ENCODE data around the gene OTUD3. TPM values are rescaled to one million over a fixed set of nuclear protein-coding genes. Genes with fewer than 3 reads are reported as not detected.
A peak's percentile ranks its signal among the peaks of the same experiment; 100 is the strongest.

Gene OTUD3
- total and polyA plus RNA-seq, 9 of the 15 experiments (the other 6 are each of a cell fraction or from before 2014, with no cell fraction given) = 2.0 to 16.6 (median 11.0) TPM

DNA sequence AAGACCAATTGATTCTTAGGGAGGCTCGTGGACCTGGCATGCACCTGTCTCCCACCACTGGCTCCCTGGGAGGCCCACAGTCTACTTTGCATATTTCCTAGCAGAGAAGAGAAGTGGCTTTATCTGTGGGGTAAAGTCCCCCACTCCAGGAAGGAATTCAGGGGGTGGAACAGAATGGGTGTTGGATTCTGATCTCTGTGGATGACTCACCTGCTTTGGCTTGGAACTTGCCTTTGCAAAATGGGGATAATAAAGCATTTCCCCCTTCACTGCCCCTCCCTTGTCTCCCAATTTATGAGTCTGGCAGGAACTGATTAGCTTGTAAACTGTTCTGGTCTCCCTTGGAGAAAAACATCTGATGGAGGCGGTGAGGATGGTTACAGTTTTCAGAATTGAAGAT is 21.2 kb upstream of the OTUD3 start (continued):
- TF ChIP-seq CBFB (CRISPR knock-in tag; IDR thresholded peaks at IDR 0.05) = no peak
- no peak for TF ChIP-seq GATAD2A (IDR thresholded peaks at IDR 0.05)
- TF ChIP-seq PTBP1 (IDR thresholded peaks at IDR 0.05; ENCODE audit: low read depth, low read length) = no peak
- TF ChIP-seq, protein P1, sequence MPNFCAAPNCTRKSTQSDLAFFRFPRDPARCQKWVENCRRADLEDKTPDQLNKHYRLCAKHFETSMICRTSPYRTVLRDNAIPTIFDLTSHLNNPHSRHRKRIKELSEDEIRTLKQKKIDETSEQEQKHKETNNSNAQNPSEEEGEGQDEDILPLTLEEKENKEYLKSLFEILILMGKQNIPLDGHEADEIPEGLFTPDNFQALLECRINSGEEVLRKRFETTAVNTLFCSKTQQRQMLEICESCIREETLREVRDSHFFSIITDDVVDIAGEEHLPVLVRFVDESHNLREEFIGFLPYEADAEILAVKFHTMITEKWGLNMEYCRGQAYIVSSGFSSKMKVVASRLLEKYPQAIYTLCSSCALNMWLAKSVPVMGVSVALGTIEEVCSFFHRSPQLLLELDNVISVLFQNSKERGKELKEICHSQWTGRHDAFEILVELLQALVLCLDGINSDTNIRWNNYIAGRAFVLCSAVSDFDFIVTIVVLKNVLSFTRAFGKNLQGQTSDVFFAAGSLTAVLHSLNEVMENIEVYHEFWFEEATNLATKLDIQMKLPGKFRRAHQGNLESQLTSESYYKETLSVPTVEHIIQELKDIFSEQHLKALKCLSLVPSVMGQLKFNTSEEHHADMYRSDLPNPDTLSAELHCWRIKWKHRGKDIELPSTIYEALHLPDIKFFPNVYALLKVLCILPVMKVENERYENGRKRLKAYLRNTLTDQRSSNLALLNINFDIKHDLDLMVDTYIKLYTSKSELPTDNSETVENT (CRISPR knock-in tag; IDR thresholded peaks at IDR 0.05) = no peak
- TF ChIP-seq TFAM (CRISPR knock-in tag; conservative IDR thresholded peaks at IDR 0.05) = no peak
- no peak for TF ChIP-seq SIRT6 (IDR thresholded peaks at IDR 0.05; ENCODE audit: low read depth, low read length)
- TF ChIP-seq SREBF2 (CRISPR knock-in tag; IDR thresholded peaks at IDR 0.05) = no peak
- peak; percentile 74 for TF ChIP-seq JUN (IDR thresholded peaks at IDR 0.05; ENCODE audit: borderline replicate concordance, low read depth, low read length)
- TF ChIP-seq JUN (CRISPR knock-in tag; IDR thresholded peaks at IDR 0.05; ENCODE audit: borderline replicate concordance) = no peak
- no peak for TF ChIP-seq ZNF184 (CRISPR knock-in tag; IDR thresholded peaks at IDR 0.05)
- TF ChIP-seq ZNF217 (CRISPR knock-in tag; IDR thresholded peaks at IDR 0.05) = no peak
- no peak for TF ChIP-seq XRCC5 (IDR thresholded peaks at IDR 0.05; ENCODE audit: low read depth, low read length)
- TF ChIP-seq, protein P2, sequence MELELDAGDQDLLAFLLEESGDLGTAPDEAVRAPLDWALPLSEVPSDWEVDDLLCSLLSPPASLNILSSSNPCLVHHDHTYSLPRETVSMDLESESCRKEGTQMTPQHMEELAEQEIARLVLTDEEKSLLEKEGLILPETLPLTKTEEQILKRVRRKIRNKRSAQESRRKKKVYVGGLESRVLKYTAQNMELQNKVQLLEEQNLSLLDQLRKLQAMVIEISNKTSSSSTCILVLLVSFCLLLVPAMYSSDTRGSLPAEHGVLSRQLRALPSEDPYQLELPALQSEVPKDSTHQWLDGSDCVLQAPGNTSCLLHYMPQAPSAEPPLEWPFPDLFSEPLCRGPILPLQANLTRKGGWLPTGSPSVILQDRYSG (tag; conservative IDR thresholded peaks at IDR 0.05; ENCODE audit: low read depth) = no peak
- TF ChIP-seq SMC3 (conservative IDR thresholded peaks at IDR 0.05; ENCODE audit: insufficient read depth, low read depth, low read length) = no peak
- TF ChIP-seq PHF21A (IDR thresholded peaks at IDR 0.05; ENCODE audit: borderline replicate concordance, low read depth) = no peak
- TF ChIP-seq, protein P3, sequence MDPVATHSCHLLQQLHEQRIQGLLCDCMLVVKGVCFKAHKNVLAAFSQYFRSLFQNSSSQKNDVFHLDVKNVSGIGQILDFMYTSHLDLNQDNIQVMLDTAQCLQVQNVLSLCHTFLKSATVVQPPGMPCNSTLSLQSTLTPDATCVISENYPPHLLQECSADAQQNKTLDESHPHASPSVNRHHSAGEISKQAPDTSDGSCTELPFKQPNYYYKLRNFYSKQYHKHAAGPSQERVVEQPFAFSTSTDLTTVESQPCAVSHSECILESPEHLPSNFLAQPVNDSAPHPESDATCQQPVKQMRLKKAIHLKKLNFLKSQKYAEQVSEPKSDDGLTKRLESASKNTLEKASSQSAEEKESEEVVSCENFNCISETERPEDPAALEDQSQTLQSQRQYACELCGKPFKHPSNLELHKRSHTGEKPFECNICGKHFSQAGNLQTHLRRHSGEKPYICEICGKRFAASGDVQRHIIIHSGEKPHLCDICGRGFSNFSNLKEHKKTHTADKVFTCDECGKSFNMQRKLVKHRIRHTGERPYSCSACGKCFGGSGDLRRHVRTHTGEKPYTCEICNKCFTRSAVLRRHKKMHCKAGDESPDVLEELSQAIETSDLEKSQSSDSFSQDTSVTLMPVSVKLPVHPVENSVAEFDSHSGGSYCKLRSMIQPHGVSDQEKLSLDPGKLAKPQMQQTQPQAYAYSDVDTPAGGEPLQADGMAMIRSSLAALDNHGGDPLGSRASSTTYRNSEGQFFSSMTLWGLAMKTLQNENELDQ (CRISPR knock-in tag; IDR thresholded peaks at IDR 0.05; ENCODE audit: borderline replicate concordance) = no peak
- TF ChIP-seq CHD4 (IDR thresholded peaks at IDR 0.05; ENCODE audit: insufficient read depth, insufficient replicate concordance, low read depth, low read length, poor library complexity, severe bottlenecking) = no peak
- TF ChIP-seq L3MBTL2 (IDR thresholded peaks at IDR 0.05) = no peak
- no peak for TF ChIP-seq ILK (tag; IDR thresholded peaks at IDR 0.05; ENCODE audit: borderline replicate concordance, low read depth)
- TF ChIP-seq MTF1 (CRISPR knock-in tag; IDR thresholded peaks at IDR 0.05; ENCODE audit: borderline replicate concordance) = no peak
- no peak for TF ChIP-seq ZNF717 (CRISPR knock-in tag; IDR thresholded peaks at IDR 0.05)
- TF ChIP-seq, protein P4, sequence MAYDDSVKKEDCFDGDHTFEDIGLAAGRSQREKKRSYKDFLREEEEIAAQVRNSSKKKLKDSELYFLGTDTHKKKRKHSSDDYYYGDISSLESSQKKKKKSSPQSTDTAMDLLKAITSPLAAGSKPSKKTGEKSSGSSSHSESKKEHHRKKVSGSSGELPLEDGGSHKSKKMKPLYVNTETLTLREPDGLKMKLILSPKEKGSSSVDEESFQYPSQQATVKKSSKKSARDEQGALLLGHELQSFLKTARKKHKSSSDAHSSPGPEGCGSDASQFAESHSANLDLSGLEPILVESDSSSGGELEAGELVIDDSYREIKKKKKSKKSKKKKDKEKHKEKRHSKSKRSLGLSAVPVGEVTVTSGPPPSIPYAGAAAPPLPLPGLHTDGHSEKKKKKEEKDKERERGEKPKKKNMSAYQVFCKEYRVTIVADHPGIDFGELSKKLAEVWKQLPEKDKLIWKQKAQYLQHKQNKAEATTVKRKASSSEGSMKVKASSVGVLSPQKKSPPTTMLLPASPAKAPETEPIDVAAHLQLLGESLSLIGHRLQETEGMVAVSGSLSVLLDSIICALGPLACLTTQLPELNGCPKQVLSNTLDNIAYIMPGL (CRISPR knock-in tag; IDR thresholded peaks at IDR 0.05) = no peak
- TF ChIP-seq MECOM (CRISPR knock-in tag; IDR thresholded peaks at IDR 0.05) = no peak
- TF ChIP-seq TCF7L2 (IDR thresholded peaks at IDR 0.05; ENCODE audit: low read depth, low read length) = no peak
